COLO668 (cell line): ENCODE data around the gene FREM3.
"Not testable (repeated sequence)": the region's sequence is repeated elsewhere in the genome, so short reads cannot be mapped to it uniquely, and the experiment has no call there.

Experiments used
- DNase-seq: peaks from one replicate; lab custom pipeline; 2025; ENCODE audit not compliant: unreplicated experiment; lab: John Stamatoyannopoulos, UW

The FREM3 gene

DNA sequence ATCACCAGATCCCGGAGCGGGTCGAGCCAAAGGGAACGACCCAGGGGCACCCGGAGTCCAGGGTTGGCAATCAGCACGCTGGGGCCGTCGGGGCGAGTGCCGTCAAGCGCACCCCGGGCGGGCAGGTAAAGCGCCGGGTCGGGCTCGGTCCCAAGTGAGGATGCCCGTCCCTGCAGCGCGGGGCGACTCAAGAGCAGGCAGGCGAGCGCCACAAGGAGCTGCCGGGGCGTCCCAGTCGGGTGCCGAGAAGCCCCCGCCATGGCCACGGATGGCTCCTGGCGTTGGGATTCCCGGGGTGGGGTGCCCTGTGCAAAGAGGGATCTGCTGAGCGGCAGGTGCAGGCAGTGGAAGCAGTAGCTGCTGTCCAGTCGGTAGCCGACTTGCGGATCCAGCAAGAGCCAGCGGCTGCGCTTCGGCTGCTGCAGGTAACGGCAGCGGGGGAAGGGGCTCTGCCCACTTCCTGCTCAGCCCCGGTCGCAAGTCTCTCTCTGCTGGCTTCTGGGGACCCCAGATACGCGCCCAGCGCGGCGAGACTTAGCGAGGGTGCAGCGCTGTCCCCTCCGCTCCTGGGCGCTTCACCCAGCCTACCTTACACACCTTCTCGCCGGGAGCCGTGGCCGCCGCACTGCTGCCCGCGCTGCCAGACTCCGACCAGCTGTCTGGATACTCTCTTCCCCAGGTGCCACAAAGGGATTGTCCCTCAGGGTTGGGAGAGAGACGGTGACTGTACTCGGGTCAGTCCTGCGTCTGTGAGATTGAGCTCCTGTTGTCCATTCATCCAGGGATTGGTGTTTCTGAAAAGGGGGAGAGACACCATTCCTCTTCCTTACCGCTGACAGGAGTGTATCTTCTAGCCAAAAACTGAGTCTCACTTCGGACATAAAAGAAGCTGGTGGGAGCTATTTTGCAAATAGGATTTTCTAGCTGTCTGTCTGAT is at the start of gene FREM3:
TSS of gene FREM3 (minus strand) at position 260 of the 937 bp plus-strand sequence. CDS start at position 260, 0 bp downstream.
- peak; percentile 35 for DNase-seq

- DNase-seq = no peak
These were observed 45.4 kb upstream of the FREM3 start for GRCh38 chr4:143745874-143746273.

DNA sequence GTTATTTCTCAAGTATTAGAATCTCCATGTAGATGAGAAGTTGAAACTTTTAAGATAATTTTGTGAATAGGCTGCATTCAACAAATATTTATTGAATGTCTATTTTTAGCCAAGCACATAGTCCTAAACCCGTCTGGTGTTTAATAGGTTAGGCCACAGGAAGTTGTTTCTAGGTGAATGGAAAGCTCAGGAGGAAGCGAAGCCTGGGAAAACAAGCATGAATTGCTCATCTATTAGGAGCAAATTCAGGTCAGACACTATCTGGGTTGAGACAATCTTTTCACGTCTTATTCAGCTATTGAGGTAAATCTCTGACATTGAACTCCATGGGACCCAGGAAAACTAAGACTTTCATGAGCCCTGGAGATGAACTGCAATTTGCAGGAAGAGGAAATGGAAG is 43.1 kb upstream of the FREM3 start:
- DNase-seq = no peak

DNA sequence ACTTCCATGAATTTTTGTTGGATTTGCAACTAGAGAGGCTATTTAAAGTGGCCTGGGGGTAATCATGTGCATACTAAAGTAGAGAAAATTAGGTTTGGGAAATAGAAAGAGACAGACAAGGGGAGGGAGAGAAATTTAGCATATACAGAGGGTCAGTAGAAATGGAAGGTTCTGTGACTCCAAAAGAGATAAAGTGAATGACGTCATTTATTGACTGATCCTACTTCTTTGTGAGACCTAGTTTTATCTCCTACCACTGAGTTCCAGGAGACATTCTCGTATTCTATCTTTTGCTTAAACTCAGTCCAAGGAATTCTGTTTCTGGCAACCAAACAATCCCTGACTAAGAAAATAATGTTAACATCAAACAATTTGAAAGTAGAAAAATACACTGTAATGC is 42.4 kb upstream of the FREM3 start:
- DNase-seq = no peak

DNA sequence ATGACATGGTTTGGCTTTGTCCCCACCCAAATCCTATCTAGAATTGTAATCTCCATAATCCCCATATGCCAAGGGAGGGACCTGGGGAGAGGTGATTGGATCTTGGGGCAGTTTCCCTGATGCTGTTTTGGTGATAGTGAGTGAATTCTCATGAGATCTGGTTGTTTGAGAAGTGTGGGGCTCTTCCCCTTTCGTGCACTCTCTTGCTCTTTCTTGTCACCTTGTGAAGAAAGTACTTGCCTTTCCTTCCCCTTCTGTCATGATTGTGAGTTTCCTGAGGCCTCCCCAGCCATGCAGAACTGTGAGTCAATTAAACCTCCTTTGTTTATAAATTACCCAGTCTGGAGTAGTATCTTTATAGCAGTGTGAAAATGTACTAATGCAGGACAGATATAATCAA is 36.4 kb upstream of the FREM3 start:
- no peak for DNase-seq

- not testable (repeated sequence) for DNase-seq
These were observed 35.6 kb upstream of the FREM3 start for GRCh38 chr4:143736061-143736460.

DNA sequence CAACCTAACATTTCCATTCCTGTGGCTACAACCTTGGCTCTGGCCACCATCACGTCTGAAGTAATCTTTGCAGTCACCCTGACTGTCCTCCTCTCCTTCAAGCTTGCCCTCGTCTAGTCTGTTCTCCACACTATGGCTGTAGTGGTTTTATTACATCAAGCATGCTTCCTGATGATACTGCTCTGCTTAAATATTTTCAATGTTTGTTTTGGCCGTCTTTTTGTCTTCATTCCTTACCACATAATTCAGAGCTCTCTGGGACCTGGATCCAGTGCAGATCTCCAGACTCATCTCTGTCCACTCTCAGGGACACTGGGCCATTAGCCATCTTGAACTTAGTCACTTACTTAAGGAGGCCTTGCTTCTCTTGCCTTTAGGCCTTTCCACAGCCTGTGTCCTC is 27.7 kb upstream of the FREM3 start:
- no peak for DNase-seq

DNA sequence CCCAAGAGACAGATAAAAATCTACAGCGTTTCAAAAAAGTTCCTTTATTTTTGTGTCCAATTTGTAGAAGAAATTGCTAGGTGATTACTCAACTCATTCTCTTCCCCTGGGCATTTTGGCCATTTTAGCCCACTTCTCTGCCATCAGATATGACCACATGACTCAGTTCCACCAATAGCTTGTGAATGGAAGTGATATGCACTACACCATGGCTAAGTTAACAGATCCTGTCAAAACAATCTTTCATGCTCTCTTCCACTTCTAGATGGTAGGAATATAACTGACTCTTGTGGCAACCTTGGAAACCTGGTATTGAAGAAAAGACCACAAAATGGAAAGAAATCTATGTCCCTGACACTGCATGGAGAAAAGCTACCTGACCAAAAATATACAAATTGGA is 26.2 kb upstream of the FREM3 start:
- DNase-seq = no peak

GRCh38 chr4:143721317-143721716 is 20.8 kb upstream of the FREM3 start:
- DNase-seq = no peak

DNA sequence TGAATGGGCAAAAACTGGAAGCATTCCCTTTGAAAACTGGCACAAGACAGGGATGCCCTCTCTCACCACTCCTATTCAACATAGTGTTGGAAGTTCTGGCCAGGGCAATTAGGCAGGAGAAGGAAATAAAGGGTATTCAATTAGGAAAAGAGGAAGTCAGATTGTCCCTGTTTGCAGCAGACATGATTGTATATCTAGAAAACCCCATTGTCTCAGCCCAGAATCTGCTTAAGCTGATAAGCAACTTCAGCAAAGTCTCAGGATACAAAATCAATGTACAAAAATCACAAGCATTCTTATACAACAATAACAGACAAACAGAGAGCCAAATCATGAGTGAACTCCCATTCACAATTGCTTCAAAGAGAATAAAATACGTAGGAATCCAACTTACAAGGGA is 18.3 kb upstream of the FREM3 start:
- DNase-seq = not testable (repeated sequence)

DNA sequence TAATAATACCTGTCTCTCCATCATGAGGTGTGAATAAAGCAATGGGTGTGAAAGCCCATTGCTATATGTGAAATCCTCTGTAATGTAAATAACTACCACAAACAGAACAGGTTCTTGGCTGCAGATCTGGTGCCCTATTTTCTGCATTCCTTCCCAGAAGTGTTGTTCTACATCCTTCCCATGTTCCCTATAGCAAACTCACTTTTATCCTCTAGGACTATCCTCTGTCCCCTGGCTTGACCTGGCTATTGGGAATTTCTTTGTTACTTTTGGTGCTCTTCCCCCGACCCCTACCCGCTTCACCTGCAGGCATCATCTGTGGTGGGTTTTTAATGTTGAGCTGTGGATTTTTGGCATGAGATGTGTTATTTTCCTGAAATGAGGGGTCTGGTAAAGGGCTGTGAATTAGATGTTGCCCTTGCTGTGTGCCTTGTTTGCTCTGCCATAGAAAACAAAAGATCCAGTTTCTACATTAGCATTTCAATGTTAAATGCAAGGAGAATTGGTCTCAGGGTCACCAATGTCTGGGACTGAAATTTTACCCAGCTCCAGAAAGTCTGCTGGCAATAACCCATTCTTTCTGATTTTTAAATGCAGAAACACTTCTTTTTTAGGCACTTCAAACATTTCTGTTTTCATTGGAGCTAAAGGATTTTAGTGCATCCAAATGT is 13.6 kb upstream of the FREM3 start:
- DNase-seq = no peak

GRCh38 chr4:143713553-143713952 is 13.1 kb upstream of the FREM3 start:
- no peak for DNase-seq

GRCh38 chr4:143712155-143712550 is 11.7 kb upstream of the FREM3 start:
- DNase-seq = no peak

DNA sequence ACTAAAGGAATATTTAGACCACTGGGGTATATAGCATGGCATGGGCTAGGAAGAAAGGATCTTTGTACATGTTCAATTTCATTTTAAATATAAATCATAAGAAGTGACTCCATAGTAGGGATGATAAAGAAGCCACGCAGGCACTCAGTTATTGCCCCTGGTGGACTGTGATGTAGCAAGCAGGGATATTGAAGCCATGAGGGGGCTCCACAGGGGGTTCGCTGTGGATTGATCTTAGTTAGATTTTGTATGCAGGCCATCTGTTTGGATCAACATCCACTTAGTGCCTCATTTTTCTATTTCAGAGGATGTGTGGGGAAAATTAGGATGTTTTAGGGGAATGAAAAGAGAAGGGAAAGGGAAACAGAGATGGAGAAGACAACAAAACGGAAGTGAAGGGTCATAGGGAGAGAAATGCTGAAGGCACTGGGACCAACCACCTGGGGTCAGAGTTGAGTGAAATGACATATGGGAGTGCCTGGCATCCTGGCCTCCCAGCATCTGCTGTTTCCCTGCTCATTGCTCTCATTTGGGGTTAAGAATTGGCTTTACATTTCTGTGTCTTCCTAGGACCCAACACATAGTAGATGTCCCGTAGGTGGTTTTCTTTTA is 11.2 kb upstream of the FREM3 start:
- no peak for DNase-seq

DNA sequence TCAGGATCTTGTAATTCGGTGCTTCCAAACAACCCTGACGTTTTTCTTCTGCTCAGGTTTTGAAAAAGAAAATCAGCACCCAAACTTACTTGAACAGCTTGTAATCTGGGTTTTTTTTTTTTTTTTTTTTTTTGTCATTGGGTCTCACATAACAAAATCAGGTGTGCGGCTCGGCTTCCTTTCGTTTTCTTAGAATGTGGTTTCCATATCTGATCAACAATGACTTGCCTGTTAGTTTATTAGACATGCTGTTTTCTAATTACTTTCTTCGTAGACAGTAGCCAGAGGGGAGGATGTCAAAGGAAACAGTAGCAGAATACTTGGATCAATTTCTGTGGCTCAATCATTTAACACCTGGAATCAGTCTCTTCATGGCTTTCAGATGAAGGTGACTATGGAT is 890 bp upstream of the FREM3 start:
- DNase-seq = no peak

DNA sequence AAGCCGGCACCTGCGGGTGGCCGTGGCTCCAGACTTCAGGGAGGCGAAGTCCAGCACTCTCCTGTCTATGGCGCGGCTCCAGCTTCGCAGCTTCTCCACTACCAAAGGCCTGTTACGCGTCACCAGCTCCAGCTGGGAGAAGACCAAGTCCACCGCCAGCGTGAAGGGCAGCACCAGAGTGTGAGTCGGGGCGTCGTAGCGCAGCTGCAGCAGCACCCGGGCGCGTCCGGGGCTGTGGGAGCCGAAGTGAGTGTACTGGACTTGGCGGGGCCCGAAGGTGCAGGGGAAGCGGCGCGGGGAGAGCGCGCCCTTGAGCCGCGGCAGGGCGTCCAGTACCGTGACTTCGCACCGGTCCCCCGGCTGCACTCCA is 444 bp downstream of the FREM3 start:
- peak; percentile 30 for DNase-seq

GRCh38 chr4:143699331-143700045 is 987 bp downstream of the FREM3 start:
- DNase-seq = no peak

- DNase-seq = no peak
These were observed 6.6 kb downstream of the FREM3 start for GRCh38 chr4:143693856-143694255.

DNA sequence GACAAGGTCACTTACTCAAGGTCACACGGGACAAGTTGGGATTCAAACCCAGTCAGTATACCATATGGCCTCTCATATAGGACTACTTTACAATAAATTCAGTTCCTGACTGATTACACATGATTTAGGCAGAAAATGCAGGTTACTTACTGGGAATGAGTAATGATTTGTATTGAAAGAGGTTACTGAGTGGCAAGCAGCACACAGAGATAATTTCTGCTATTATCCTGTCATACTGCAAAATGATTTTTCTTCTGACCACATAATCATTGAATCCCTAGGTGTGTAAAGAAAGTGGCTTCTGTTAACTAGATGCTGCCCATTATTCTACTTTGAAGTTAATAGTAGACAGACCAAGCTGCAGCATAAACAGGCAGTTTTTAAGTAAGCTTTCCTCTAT is 8.2 kb downstream of the FREM3 start:
- no peak for DNase-seq

- no peak for DNase-seq
These were observed 21.0 kb downstream of the FREM3 start for GRCh38 chr4:143679434-143679833.

DNA sequence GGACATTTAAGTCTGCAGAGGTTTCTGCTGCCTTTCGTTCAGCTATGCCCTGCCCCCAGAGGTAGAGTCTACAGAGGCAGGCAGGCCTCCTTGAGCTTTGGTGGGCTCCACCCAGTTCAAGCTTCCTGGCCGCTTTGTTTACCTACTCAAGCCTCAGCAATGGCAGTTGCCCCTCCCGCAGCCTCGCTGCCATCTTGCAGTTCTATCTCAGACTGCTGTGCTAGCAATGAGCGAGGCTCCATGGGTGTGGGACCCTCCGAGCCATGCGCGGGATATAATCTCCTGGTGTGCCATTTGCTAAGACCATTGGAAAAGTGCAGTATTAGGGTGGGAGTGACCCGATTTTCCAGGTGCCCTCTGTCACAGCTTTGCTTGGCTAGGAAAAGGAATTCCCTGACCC is 26.8 kb downstream of the FREM3 start:
- DNase-seq = not testable (repeated sequence)
